LNCAP (cell line): ENCODE measurements around the gene LMX1A.

Experiments
- TF ChIP-seq, protein P1 (sequence below): fragments of 450-650 bp; IDR thresholded peaks from 2 replicates; pipeline ENCODE4 v1.5.1; 2017; ENCODE audit warnings: mild to moderate bottlenecking

The LMX1A gene

GRCh38 chr1:165356876-165357275, 361 bp upstream of the LMX1A start:
- TF ChIP-seq, protein P1, sequence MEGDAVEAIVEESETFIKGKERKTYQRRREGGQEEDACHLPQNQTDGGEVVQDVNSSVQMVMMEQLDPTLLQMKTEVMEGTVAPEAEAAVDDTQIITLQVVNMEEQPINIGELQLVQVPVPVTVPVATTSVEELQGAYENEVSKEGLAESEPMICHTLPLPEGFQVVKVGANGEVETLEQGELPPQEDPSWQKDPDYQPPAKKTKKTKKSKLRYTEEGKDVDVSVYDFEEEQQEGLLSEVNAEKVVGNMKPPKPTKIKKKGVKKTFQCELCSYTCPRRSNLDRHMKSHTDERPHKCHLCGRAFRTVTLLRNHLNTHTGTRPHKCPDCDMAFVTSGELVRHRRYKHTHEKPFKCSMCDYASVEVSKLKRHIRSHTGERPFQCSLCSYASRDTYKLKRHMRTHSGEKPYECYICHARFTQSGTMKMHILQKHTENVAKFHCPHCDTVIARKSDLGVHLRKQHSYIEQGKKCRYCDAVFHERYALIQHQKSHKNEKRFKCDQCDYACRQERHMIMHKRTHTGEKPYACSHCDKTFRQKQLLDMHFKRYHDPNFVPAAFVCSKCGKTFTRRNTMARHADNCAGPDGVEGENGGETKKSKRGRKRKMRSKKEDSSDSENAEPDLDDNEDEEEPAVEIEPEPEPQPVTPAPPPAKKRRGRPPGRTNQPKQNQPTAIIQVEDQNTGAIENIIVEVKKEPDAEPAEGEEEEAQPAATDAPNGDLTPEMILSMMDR = no peak

- TF ChIP-seq, protein P1 = no peak
Measured at GRCh38 chr1:165355139-165355976, 1.2 kb downstream of the LMX1A start.

DNA sequence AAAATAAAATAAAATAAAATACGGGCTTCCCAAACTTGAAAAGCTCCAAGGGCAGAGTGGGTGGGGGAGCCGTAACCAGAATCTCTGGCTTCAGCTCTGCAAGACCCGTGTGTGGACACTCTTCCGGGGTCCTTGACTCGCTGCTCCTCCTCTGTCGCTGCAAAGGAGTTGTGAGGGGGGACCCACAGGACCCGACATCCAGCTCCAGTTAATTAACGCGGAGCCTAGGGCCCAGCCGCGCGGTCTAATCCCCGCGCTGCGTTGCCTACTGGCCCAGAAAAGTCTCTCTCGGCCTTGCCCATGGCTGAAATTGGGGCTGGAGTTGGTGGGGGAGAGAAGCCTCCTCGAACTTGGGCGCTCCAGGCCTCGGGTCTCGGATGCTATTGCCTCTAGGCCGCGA, 1.8 kb downstream of the LMX1A start:
- TF ChIP-seq, protein P1 = no peak

GRCh38 chr1:165353731-165354671, 2.5 kb downstream of the LMX1A start:
- TF ChIP-seq, protein P1 = no peak

- TF ChIP-seq, protein P1 = no peak
Measured at GRCh38 chr1:165352442-165353293, 3.8 kb downstream of the LMX1A start.

DNA sequence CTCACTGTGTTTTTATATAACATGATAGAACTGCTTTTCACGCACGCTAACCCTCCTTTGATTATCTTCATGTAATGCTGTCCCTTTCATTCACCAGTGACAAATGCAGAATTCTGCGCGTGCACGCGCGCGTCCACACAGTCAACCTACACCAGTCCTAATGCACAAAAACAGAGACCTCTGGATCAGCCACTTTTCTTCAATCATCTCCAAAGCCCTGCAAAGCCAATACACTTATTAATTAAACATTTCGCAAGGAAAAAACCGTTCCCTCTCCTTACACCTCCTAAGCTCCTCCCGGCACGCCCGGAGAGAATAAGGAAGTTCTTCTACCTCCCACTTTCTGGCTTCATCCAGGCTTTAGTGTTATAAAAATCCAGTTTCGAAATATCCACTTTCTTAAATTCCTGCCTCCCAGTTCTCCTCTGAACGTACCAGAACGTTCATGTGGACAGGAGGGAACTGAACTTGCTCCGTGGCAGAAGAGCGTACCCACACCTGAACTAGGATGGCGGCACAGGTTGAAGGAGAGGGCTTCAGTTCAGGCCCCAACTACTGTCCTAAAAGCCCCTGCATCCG, 4.6 kb downstream of the LMX1A start:
- TF ChIP-seq, protein P1 = no peak
